GM21526 (cell line): ENCODE measurements around the gene VRK2.
"Not testable (repeated sequence)": the region's sequence is repeated elsewhere in the genome, so short reads cannot be mapped to it uniquely, and the experiment has no call there.

Experiments
- ATAC-seq: cut with Tn5 transposase; IDR thresholded peaks from one replicate; pipeline ENCODE4 v1.9.1; 2021; ENCODE audit warnings: moderate library complexity; ENCODE audit not compliant: unreplicated experiment, low FRiP score

The VRK2 gene

DNA sequence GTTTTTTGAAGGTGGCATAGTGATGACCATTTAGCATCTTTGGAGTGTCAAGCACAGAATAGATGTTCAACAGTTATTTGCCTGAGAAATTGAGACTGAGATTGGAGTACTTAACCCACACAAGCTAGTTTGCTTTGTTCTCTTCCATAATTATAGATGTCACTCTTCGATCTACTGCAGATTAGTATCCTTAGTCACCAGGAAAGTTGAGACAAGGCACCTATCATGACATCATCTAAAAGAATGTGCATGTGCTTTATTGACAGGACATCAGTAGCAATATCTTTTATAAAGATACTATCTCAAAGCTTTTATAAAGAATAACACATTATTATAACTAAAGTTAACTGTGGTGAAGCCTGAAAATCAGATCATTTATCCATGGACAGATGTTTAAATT is 6.4 kb downstream of the VRK2 start:
- ATAC-seq, result no peak

DNA sequence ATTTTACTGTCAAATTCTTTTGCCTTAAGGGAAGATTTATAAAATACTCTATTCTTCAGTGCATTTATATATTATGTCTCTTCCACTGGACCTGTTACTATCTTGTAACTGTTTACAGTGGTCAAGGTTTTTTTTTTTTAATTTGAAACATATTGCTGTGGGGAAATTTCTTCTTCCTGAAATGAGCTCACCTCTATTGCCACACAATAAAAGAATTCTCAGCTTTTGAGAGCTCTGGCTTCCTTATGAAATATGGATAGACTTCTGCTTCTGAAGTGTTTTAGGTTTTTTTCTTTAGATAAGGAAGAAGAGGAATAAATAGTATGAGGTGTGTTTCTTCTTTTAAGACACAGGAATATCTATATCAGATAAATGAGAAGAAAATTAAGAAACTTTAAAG is 7.7 kb downstream of the VRK2 start:
- ATAC-seq, result no peak

DNA sequence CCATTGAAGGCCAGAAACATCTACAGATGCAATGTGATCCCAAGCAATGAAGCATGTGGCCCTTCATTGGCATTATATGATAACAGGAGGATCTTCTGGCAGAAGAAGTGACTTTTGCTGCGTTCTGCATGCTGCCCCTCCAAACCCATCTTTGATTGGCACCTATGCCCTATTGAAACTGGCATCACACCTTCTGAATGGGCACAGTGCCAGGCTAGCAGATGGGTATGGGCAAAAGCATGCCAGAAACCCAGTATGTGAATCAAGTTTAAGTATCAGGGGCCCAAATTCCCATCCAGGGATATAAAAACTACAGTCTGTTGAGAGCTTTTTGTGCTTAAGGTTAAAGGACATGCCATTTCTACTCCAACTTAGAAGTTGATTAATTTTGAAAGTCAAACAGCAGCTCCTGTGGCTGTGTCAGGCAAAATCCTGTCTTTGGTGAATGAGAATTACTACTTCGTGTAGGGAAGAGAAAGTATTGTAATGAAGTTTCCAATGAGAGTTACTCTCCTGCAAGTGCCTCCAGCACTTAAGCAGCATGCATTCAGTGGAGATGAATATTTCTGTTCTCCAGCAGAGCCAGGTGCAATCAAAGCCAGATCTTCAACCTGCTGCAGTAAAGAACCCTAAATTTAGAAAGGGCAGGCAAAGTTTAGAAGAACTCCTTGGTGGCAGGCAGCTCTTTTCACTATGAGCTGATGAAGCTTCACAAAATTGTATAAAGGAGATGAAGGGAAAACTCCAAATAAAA is 8.6 kb downstream of the VRK2 start:
- ATAC-seq, result no peak

DNA sequence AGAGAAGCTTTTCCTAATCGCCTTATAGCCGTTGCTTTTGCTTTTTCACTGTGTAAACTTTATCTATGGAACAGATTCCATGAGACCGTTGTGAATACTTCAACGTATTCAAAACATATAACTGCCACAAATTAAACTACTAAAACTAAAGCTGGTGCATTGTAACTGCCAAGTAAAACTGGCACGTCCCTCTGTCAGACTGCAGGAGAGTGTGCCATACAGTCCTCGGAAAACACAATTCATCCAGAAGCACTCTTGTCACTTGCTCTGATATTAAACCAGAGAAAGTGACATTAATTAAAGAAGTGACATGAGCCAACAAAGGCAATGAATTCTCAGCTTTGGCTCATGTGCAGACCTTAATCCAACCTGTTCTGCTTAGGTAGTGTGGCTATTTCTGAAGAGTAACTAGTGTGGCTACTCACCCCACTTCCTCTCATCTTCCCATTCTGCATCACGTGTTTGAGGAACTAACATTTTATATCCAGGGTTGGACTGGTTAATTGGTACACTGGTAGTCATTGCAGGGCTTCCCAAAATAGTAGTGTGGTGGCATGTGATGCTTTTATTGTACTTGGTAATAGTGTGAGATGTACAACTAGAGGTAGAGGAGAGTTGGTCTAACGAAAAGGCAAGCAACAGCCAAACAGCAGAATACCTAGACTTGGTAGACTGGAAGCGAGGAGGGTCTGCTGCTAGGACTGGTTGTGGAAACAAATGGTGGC is 9.7 kb downstream of the VRK2 start:
- ATAC-seq, result no peak

DNA sequence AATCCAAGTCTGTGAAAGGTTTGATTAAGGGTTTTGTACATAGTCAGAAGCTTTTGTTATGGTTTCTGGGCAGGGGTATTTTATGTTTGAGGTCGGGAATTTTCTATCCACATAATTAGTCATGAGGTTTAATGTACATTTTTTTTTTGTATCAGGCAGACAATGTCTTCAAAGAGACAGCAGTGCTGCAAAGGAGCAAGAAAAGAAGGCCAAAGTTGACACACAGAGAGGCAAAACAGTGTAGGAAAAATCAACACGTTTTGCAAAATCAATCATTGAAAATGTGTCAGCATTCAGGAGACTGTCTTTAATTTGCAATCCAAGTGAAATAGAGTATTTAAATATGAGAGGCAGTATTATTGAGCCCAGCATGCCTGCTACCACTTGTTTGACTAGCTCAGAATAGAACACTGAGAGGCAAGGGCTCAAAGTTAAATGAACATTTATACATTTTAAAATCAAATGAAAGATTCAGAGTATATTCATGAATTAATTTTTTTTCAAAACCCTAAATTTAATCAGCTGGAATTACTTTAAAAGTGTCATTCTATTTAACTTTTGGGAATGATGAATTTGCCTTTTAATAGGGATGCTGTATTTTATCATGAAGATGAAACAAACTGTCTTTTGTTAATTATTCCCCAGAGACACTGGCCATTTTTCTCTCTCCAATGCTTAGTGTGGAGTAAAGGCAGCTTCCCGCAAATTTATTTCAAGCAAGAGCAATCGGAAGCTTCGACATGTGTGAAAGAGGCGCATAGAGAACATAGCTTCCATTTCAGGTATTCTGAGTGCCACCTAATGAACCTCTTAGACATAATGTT is 11.3 kb downstream of the VRK2 start:
- ATAC-seq, result no peak

DNA sequence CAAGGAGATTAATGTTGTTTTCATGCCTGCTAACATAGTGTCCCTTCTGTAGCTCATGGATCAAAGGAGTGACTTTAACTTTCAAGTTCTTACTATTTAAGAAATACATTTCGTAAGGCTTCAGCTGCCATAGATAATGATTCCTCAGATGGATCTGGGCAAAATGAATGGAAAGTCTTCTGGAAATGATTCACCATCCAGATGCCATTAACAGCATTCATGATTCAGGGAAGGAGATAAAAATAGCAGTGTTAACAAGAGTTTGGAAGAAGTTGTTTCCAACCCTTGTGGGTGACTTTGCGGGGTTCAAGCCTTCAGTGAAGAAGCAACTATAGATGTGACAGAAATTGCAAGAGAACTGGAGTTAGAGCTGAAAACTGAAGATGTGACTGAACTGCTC is 17.0 kb downstream of the VRK2 start:
- ATAC-seq, result no peak

DNA sequence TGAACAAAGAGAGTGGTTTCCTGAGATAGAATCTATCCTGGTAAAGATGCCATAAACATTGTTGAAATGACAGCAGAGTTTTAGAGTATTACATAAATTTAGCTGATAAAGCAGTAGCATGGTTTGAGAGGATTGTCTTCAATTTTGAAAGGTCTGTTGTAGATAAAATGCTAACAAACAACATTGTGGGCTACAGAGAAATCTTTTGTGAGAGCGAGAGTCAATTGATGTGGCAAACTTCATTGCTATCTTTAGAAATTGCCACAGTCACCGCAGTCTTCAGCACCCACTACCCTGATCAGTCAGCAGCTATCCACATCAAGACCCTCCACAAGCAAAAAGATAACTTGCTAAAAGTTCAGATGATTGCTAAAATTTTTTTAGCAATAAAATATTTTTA is 17.5 kb downstream of the VRK2 start:
- ATAC-seq, result no peak

DNA sequence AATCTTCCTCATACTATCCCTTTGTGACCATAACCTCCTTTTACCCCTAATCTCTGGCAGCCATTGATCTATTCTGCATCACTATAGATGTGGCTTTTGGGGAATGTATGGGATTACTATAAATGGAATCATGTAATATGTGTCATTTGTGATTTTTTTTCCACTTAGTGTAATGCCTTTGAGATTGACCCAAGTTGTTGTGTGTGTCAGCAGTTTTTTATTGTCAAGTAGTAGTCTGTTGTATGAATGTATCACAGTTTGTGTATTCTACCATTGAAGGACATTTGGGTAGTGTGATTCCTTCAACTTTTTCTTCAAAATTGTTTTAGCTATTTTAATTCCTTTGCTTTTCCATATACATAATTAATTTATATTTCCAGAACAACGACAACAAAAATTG is 18.6 kb downstream of the VRK2 start:
- no peak for ATAC-seq

DNA sequence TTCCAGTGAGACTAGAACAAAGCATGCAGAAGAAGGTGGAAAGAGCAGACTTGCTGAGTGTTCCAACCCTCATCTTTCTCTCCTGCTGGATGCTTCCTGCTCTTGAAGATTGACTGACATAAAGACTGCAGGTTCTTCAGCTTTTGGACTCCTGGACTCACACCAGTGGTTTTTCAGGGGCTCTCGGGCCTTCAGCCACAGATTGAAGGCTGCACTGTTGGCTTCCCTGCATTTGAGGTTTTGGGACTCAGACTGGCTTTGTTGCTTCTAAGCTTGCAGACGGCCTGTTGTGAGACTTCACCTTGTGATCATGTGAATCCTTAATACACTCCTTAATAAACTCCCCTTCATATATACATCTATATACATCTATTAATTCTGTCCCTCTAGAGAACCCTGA is 20.4 kb downstream of the VRK2 start:
- ATAC-seq, result no peak

DNA sequence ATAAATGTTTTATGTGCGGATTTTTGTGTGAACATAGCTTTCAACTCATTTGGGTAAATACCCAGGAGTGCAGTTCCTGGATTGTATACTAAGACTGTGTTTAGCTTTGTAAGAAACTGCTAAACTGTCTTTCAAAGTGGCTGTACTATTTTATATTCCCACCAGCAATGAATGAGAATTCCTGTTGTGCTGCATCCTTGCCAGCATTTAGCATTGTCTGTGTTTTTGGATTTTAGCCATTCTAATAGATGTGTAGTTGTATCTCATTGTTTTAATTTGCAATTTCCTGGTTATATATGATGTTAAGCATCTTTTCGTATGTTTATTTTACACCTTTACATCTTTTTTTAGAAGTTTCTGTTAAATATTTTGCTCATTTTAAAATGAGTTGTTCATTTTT is 24.2 kb downstream of the VRK2 start:
- ATAC-seq, result no peak

DNA sequence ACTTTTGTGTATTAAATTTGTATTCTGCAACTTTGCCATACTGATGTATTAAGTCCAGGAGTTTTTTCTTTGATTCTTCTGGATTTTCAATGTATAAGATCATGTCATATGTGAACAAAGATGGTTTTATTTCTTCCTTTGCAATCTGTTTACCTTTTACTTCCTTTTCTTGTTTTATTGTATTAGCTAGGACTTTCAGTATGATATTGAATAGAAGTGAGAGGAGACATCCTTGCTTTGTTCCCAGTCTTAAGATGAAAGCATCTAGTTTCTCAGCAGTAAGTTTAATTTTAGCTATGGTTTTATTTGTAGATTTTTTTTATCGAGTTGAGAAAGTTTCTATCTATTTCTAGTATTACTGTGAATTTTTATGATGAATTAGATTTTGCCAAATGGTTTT is 25.5 kb downstream of the VRK2 start:
- no peak for ATAC-seq

DNA sequence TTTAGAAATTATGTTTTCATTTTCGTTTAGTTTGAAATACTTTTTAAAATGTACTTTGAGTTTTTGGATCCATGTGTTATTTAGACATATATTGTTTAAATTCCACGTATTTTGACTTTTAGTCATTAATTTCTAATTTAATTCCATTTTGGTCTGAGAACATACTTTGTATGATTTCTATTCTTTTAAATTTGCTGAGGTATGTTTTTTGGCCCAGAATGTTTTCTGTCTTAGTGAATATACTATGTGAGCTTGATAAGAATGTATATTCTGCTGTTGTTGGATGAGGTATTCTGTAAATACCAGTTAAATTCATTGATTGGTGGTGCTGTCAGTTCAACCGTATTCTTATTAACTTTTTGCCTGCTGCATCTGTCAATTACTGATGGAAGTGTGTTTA is 26.4 kb downstream of the VRK2 start:
- no peak for ATAC-seq

DNA sequence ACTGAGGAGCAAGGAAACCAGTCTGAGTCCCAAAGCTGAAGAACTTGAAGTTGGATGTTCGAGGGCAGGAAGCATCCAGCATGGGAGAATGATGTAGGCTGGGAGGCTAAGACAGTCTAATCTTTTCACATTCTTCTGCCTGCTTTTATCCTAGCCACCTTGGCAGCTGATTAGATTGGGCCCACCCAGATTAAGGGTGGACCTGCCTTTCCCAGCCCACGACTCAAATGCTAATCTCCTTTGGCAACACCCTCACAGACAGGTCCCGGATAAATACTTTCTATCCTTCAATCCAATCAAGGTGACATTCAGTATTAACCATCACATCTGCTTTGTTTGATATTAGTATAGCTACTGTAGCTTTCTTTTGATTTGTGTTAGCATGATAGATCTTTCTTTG is 27.1 kb downstream of the VRK2 start:
- ATAC-seq, result no peak

DNA sequence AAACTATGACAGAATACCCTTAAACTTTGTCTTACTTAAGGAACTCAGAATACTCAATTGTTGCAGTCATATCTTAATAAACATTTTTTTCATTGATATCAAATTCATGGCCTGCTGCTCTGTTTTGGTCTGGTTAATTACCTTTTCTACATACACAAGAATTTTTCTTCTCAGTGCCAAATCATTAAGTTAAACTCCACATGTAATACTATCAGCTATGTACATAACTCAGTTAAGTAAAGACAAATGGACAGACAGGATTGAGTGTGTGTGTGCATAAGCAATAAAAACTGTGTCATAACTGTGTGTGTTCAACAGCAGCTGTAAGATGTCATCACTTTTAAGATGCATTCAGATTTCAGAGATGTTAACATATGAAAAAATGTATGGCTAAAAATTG is 34.4 kb downstream of the VRK2 start:
- no peak for ATAC-seq

DNA sequence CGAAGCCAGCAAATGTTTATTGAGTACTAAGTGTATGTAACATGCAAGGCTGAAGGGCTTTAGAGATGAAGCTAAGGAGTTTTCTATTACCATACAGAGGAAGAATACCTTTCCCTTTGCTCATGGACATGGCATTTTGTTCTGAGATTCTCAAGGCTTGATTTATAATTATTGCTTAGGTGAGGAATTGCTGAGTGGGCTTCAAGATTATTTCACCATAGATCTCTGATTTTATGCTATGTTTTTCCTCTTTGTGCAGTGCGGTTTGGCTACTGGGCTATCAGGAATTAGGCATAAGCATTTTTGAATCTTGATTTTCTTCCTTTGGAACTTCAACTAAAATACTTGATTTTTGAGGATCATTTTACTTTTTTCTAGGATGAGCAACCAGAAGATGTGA is 42.5 kb downstream of the VRK2 start:
- no peak for ATAC-seq

DNA sequence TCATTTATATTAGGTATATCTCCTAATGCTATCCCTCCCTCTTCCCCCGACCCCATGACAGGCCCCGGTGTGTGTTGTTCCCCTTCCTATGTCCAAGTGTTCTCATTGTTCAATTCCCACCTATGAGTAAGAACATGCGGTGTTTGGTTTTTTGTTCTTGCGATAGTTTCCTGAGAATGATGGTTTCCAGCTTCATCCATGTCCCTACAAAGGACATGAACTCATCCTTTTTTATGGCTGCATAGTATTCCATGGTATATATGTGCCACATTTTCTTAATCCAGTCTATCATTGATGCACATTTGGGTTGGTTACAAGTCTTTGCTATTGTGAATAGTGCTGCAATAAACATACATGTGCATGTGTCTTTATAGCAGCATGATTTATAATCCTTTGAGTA is 46.2 kb downstream of the VRK2 start:
- not testable (repeated sequence) for ATAC-seq

DNA sequence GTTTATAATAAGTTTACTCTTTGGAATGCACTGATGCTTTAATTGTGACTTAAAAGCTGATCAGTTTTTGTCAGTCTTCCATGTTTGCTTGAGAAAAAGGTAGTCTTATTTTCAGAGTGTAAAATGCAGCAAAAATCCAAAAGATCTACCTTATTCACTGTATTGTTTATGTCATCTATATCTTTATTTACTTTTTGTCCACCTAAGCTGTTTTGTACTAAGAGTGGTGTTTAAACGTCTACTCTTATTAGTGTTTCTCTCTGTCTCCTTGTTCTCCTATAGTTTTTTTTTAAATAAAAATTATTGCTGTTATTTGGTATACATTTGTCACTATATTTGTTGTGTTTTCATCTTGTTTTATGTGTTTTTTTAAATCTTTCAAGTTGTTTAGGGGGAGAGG is 50.4 kb downstream of the VRK2 start:
- no peak for ATAC-seq

DNA sequence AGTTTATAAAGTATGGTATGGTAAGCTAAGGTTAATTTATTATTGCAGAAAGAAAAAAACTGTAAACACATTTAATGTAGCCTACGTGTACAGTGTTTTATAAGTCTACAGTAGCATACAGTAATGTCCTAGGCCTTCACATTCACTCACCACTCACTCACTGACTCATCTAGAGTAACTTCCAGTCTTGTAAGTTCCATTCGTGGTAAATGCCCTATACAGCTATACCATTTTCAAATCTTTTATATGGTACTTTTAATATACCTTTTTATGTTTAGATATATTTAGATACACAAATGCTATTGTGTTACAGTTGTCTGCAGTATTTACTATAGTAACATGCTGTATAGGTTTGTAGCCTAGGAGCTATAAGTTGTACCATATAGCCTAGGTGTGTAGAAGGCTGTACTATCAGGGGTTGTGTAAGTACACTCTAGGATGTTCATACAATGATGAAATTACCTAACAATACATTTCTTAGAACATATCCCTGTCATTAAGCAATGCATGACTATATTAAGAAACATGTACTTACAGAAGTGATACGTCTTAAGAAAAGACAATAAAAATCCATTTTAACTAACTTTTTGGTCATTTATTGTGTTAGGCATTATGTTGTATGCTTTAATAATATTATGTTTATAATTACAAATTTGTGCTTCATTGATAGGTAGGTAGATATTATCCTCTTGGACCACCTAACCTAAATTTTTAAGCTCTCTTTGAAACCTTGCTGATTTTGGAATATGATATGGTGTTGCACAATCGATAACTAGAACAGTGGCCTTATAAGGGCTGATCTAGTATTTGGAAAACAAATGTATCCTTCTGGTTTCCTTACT is 51.9 kb downstream of the VRK2 start:
- ATAC-seq, result no peak

DNA sequence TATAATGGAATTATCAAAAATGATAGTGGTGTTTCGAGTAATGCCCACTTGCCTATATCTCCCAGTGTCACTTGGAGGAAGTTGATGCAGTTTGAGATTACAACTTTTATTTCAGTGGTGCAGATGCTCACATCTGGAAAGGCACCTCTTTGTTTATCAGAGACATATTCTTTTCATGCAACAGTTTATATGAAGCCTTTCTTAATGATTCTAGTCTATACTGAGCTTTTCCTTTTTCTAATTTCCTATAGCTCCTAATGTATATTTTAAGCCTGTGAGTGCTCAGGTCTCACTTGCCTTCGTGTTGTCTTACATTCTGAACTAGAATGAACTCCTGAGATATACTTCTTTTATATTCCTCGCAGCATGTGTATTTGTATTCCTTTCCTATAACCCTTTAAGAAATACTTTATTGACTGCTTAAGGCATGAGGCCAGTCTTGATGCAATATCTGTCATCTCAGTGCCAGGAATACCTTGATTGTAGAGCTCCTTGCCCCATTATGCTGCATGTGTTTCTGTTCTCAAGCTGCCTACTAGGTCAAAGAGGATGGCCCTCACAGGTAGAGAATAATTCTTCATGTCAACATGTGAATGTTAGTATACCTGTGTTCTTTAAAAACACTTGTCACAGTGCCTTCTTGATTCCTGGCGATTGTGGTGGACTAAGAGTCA is 52.6 kb downstream of the VRK2 start:
- no peak for ATAC-seq

DNA sequence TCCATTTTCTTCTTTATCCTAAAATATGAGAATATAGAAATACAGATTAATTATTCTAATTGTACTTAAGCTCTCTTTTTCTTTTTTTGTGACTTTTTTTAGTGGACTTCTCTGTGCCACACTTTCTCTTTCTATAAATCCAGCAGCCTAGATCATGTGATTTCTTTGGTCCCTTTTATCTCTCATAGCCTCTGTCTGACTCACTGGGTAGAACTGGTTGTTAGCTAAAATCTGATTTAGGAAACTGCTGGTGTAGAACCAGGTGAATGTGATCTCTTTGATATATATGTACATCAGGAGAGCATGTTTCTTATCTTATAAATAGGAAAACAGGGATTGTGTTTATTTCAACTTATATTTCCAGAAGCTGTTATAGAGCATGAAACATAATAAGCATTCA is 54.9 kb downstream of the VRK2 start:
- ATAC-seq, result no peak
